HG03457 (cell line): ENCODE results near the gene ARL15.

Experiments used
- ATAC-seq: cut with Tn5 transposase; IDR thresholded peaks from one replicate; pipeline ENCODE4 v1.9.1; 2021; ENCODE audit warnings: moderate number of reproducible peaks; ENCODE audit not compliant: unreplicated experiment

The ARL15 gene

GRCh38 chr5:54214722-54215121, 95.7 kb downstream of the ARL15 start:
- no peak for ATAC-seq

- no peak for ATAC-seq
Measured at GRCh38 chr5:54212331-54212730, 98.0 kb downstream of the ARL15 start.

- ATAC-seq, result no peak
Measured at GRCh38 chr5:54211912-54212311, 98.5 kb downstream of the ARL15 start.

- ATAC-seq, result no peak
Measured at GRCh38 chr5:54207566-54207965, 102.8 kb downstream of the ARL15 start.

GRCh38 chr5:54206580-54207229, 103.7 kb downstream of the ARL15 start:
- no peak for ATAC-seq

- no peak for ATAC-seq
Measured at GRCh38 chr5:54205918-54206317, 104.5 kb downstream of the ARL15 start.

GRCh38 chr5:54205453-54205852, 104.9 kb downstream of the ARL15 start:
- ATAC-seq, result no peak

- no peak for ATAC-seq
Measured at GRCh38 chr5:54197018-54197417, 113.4 kb downstream of the ARL15 start.

GRCh38 chr5:54195701-54196100, 114.7 kb downstream of the ARL15 start:
- ATAC-seq, result no peak

- ATAC-seq, result no peak
Measured at GRCh38 chr5:54194318-54194717, 116.1 kb downstream of the ARL15 start.

GRCh38 chr5:54187694-54188093, 122.7 kb downstream of the ARL15 start:
- no peak for ATAC-seq

GRCh38 chr5:54186912-54187445, 123.4 kb downstream of the ARL15 start:
- no peak for ATAC-seq

- ATAC-seq, result no peak
Measured at GRCh38 chr5:54186108-54186507, 124.3 kb downstream of the ARL15 start.

- ATAC-seq, result no peak
Measured at GRCh38 chr5:54184806-54185205, 125.6 kb downstream of the ARL15 start.

- no peak for ATAC-seq
Measured at GRCh38 chr5:54180630-54181031, 129.7 kb downstream of the ARL15 start.

- ATAC-seq, result no peak
Measured at GRCh38 chr5:54178991-54179390, 131.4 kb downstream of the ARL15 start.

- no peak for ATAC-seq
Measured at GRCh38 chr5:54178207-54178606, 132.2 kb downstream of the ARL15 start.

- no peak for ATAC-seq
Measured at GRCh38 chr5:54177058-54177457, 133.3 kb downstream of the ARL15 start.

GRCh38 chr5:54176066-54176830, 134.1 kb downstream of the ARL15 start:
- ATAC-seq, result no peak

GRCh38 chr5:54173251-54173650, 137.1 kb downstream of the ARL15 start:
- ATAC-seq, result no peak

GRCh38 chr5:54171645-54172384, 138.6 kb downstream of the ARL15 start:
- ATAC-seq, result no peak

GRCh38 chr5:54165687-54166086, 144.7 kb downstream of the ARL15 start:
- ATAC-seq, result no peak
